ENCODE measurements around the gene VWC2L.

DNA sequence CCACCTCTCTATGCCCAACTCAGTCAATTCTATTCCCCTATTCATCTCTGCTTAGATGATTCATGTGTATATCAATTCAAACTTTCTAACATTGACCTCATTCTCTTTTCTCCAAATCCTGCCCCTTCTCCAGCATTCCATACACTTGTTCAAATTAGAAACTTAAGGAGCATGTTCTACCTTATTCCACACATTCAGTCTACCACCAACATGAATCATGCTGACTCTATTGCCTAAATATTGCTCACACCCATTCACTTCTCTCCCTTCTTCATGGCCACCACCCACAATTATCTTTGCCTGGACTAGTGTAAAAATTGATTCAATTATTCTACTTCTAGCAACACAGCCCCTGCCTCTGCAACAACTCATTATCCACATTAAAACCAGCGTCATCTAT is 147.5 kb downstream of the VWC2L start:
- TF ChIP-seq POLR2A (IDR thresholded peaks at IDR 0.05) (no peak), POLR2AphosphoS5 (IDR thresholded peaks at IDR 0.05) (no peak)
- TF ChIP-seq, protein P1, sequence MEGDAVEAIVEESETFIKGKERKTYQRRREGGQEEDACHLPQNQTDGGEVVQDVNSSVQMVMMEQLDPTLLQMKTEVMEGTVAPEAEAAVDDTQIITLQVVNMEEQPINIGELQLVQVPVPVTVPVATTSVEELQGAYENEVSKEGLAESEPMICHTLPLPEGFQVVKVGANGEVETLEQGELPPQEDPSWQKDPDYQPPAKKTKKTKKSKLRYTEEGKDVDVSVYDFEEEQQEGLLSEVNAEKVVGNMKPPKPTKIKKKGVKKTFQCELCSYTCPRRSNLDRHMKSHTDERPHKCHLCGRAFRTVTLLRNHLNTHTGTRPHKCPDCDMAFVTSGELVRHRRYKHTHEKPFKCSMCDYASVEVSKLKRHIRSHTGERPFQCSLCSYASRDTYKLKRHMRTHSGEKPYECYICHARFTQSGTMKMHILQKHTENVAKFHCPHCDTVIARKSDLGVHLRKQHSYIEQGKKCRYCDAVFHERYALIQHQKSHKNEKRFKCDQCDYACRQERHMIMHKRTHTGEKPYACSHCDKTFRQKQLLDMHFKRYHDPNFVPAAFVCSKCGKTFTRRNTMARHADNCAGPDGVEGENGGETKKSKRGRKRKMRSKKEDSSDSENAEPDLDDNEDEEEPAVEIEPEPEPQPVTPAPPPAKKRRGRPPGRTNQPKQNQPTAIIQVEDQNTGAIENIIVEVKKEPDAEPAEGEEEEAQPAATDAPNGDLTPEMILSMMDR (IDR thresholded peaks at IDR 0.05 in 8 of 11, conservative IDR thresholded peaks at IDR 0.05 in 3 of 11), result no peak

Data from spleen (tissue), 7 donors.